ENCODE results near the gene PSTPIP1.

PSTPIP1 gene

GRCh38 chr15:77070180-77070494 is 75.2 kb downstream of the PSTPIP1 start:
- no peak for DNase-seq (ENCODE audit: low read depth)

GRCh38 chr15:77070495-77071304 is 75.8 kb downstream of the PSTPIP1 start, which contains the start of gene TSPAN3:
Gene TSPAN3, minus strand, starts transcription at chr15:77071109. Its CDS starts 155 bp downstream, at chr15:77070954.
- DNase-seq (ENCODE audit: low read depth) = peak; percentile 80

- no peak for DNase-seq (ENCODE audit: low read depth)
Measured at GRCh38 chr15:77071305-77072223, 76.6 kb downstream of the PSTPIP1 start.

DNA sequence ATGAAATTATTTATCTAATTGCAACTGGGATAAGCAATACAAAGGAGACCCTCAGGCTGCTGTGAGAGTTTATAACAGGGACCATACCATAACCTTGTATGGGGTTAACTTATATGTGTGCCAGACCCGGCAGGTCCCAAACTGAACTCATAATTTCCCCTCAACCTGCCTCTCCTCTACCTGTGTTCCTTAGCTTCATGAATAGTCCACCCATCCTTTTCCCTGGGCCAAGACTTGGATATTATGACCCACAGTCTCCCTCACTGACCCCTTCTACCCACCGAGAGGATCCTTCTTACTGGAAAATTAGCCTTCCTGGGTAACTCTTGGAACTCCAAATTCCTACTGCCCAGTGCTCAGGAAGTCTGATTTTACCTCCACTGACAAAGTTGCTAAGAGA is 79.4 kb downstream of the PSTPIP1 start:
- no peak for DNase-seq (ENCODE audit: low read depth)

GRCh38 chr15:77075528-77075927 is 80.6 kb downstream of the PSTPIP1 start:
- DNase-seq (ENCODE audit: low read depth) = no peak

GRCh38 chr15:77076323-77076915 is 81.5 kb downstream of the PSTPIP1 start:
- DNase-seq (ENCODE audit: low read depth) = no peak

GRCh38 chr15:77081971-77082370 is 87.0 kb downstream of the PSTPIP1 start:
- DNase-seq (ENCODE audit: low read depth) = no peak

DNA sequence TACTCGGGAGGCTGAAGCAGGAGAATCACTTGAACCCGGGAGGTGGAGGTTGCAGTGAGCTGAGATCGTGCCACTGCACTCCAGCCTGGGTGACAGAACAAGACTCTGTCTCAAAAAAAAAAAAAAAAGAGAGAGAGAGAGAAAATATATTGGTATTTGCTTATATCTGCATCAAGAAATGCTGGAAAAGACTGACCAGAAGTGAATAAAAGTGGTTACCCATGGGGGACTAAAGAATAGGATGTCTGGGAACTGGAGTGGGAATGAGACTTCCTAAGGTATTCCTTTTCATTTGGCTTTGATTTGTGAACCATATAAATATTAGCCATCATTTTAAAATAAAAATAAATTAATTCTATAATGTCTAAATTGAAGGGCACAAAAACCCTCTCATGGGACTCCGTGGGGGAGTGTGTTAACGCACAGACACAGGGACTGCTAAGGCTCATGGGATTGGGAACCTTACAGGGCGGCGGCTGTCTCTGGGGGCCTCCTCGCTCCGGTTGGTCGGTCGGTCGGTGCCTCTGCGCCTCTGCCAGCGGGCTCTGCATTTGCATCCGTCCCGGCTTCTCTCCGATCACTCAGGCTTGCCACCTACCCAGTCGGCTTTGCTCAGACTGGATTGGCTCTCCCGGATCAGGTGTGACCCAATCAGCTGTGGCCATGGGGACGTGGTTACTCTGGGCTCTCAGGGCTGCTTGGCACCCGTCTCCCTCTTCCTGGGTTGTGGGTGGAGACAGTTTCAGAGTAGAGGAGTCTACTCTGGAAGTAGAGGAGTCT is 88.6 kb downstream of the PSTPIP1 start:
- DNase-seq (ENCODE audit: low read depth) = peak; percentile 35

DNA sequence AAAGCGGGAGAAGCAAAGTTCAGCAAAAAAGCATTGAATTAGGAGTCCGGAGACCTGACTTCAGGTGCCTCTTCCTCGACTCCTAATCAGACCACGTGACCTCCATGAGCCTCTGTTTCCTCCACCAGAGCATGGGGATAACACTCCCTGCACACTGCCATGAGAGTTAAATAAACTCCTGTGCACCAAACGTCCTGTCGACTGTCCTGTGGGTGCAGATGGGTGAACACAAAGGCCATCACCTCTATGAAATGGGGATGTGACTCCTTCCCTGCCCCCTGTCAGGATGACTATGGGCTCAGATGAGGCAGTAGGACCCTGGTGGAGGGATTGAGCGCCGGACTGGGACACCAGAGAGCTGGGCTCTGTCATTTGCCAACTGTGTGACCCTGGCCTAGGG is 89.5 kb downstream of the PSTPIP1 start:
- no peak for DNase-seq (ENCODE audit: low read depth)

DNA sequence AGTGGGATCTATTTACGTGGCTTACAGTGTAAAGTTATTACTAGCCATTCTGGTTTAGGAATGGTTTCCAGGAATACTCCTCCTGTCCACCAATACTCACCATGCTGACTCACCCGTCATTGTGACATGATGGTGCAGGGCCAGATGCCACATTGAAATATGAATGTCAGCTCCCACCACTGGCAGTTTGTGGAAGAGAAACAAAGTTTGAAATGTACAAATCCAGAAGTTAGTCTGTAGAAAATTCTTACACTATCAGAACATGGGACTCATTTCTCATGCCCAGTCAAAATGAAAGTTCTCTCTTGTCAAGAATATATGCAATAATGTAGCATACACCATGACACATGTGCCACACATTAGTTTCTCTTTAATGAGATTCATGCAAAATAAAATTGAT is 90.4 kb downstream of the PSTPIP1 start:
- no peak for DNase-seq (ENCODE audit: low read depth)
